Measurements from ENCODE around the gene C17orf58.

- TF ChIP-seq CTCF (IDR thresholded peaks at IDR 0.05): no peak
- TF ChIP-seq POLR2AphosphoS5 (IDR thresholded peaks at IDR 0.05; ENCODE audit: insufficient read depth in 1 of 2, low read depth in 1 of 2): no peak
Measured at GRCh38 chr17:68016838-68017237, 20.6 kb upstream of the C17orf58 start.

Data from vagina (tissue), 2 donors.